ENCODE data around the gene FBXO41. TPM values are rescaled to one million over a fixed set of nuclear protein-coding genes. Genes with fewer than 3 reads are reported as not detected.

Gene FBXO41
- polyA plus RNA-seq, 1 of the 3 experiments (the other 2 are of a cell fraction) = 3.1 TPM

DNA sequence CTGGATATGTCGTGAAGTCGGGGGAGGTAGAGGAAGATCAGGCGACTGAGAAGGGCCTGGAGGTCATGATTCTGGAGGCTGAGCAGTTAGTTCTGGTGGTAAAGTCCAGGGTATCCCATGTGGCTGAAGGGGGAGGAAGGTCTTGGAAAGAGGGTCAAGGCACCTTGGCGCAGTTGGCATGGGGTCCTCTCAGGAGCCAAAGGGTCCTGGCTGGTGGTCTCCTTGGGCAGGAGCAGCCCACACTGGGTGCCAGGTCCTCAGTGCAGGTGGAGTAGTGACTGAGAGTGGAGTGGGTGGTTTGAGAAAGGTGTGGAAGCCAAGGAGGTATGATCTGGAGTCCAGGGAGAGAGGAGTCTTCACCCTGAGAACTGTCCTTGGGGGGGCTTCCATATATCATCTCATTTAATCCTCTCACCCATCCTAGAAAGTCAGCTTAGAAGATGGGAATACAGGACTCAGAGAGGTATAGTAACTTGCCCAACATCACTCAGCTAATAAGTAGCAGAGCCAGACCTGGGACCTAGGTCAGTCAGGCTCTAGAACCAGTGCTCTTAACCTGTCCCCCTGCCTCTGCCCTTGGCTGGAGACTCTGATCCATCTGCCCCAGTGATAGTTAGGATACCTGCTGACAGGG, 24.5 kb downstream of the FBXO41 start:
- Histone ChIP-seq H3K9ac (no peak overlapping the region), H3K9me3 (no peaks in the 10 kb centered on the region), H3K4me2 (no peak overlapping the region), H3K4me1 (ENCODE audit: control insufficient read depth in 1 of 2, insufficient read depth in 2 of 2, low read depth in 1 of 2, low read length in 1 of 2) (no peaks in the 10 kb centered on the region), H3F3A (replicated peaks; ENCODE audit: insufficient read depth) (no peaks in the 10 kb centered on the region), H3K27me3 (ENCODE audit: insufficient read depth) (no peaks in the 10 kb centered on the region), H2AFZ (ENCODE audit: low read depth) (no peak overlapping the region), H3K4me3 (ENCODE audit: low read depth in 2 of 2, low read length in 1 of 2) (no peak overlapping the region), H4K20me1 (ENCODE audit: insufficient read depth) (no peaks in the 10 kb centered on the region), H3K36me3 (replicated peaks in 1 of 2; ENCODE audit: control insufficient read depth in 1 of 2, insufficient read depth in 2 of 2, low read length in 1 of 2) (peaks cover 0 to 5% of the 10 kb centered on the region in 2 experiments), H3K79me2 (ENCODE audit: insufficient read depth) (no peaks in the 10 kb centered on the region), H3K27ac (ENCODE audit: low read depth in 2 of 2, low read length in 1 of 2) (no peak overlapping the region), H3K9me2 (no peaks in the 10 kb centered on the region)
- ChIA-PET CTCF (interaction anchor here (0.7 to 2.1 kb wide), 7 partner anchors 12 to 49 kb away, joined by 3 to 9 read pairs (median 4); partner anchors contain the start of gene PRADC1), POLR2A (no interaction called here)
- TF ChIP-seq GATA2 (CRISPR knock-in tag; IDR thresholded peaks at IDR 0.05) (no peak), JUND (IDR thresholded peaks at IDR 0.05) (no peak), MEF2A (IDR thresholded peaks at IDR 0.05; ENCODE audit: borderline replicate concordance, low read depth) (no peak), CHD2 (IDR thresholded peaks at IDR 0.05; ENCODE audit: low read length, partially characterized antibody) (no peak), GABPA (IDR thresholded peaks at IDR 0.05; ENCODE audit: low read depth) (no peak), MAX (IDR thresholded peaks at IDR 0.05; ENCODE audit: low read depth) (no peak), FOXJ3 (CRISPR knock-in tag; IDR thresholded peaks at IDR 0.05) (no peak), NRF1 (IDR thresholded peaks at IDR 0.05; ENCODE audit: low read depth, low read length) (no peak)
- TF ChIP-seq, protein P1, sequence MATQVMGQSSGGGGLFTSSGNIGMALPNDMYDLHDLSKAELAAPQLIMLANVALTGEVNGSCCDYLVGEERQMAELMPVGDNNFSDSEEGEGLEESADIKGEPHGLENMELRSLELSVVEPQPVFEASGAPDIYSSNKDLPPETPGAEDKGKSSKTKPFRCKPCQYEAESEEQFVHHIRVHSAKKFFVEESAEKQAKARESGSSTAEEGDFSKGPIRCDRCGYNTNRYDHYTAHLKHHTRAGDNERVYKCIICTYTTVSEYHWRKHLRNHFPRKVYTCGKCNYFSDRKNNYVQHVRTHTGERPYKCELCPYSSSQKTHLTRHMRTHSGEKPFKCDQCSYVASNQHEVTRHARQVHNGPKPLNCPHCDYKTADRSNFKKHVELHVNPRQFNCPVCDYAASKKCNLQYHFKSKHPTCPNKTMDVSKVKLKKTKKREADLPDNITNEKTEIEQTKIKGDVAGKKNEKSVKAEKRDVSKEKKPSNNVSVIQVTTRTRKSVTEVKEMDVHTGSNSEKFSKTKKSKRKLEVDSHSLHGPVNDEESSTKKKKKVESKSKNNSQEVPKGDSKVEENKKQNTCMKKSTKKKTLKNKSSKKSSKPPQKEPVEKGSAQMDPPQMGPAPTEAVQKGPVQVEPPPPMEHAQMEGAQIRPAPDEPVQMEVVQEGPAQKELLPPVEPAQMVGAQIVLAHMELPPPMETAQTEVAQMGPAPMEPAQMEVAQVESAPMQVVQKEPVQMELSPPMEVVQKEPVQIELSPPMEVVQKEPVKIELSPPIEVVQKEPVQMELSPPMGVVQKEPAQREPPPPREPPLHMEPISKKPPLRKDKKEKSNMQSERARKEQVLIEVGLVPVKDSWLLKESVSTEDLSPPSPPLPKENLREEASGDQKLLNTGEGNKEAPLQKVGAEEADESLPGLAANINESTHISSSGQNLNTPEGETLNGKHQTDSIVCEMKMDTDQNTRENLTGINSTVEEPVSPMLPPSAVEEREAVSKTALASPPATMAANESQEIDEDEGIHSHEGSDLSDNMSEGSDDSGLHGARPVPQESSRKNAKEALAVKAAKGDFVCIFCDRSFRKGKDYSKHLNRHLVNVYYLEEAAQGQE (IDR thresholded peaks at IDR 0.05; ENCODE audit: low read depth, low read length) = no peak
- TF ChIP-seq, protein P2, sequence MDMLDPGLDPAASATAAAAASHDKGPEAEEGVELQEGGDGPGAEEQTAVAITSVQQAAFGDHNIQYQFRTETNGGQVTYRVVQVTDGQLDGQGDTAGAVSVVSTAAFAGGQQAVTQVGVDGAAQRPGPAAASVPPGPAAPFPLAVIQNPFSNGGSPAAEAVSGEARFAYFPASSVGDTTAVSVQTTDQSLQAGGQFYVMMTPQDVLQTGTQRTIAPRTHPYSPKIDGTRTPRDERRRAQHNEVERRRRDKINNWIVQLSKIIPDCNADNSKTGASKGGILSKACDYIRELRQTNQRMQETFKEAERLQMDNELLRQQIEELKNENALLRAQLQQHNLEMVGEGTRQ (IDR thresholded peaks at IDR 0.05; ENCODE audit: borderline replicate concordance, low read depth, low read length) = no peak
- DNase-seq = no peak
- WGBS (ENCODE audit: low lambda C conversion rate) = 98% methylated on average over 4 of the region's 4 CpGs

DNA sequence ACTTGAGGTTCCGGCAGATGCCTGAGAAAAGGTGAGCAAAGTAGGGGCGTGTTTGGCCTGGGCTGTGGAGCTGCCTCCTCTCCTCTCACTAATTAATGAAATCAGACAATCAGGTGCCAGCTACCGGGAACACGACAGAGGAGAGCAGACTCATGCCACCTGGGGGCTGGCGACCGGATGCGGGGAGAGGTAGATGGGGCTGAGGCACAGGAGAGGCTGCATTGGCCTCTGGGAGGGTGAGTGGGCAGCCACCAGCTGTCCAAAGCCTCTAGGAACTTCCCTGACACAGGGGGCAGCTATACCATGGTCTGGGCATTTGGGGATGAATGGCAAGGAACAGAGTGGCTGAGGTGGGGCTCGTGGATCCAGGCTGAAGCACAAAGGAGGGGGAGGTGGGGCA, 25.0 kb downstream of the FBXO41 start:
- no peak overlapping the region for H3K4me2 ChIP-seq
- no peaks in the 10 kb centered on the region for H3K4me1 ChIP-seq (ENCODE audit: control insufficient read depth in 1 of 2, insufficient read depth in 2 of 2, low read depth in 1 of 2, low read length in 1 of 2)
- no peaks in the 10 kb centered on the region for H4K20me1 ChIP-seq (ENCODE audit: insufficient read depth)
- peaks cover 0 to 5% of the 10 kb centered on the region in 2 experiments for H3K36me3 ChIP-seq (replicated peaks in 1 of 2; ENCODE audit: control insufficient read depth in 1 of 2, insufficient read depth in 2 of 2, low read length in 1 of 2)
- no peaks in the 10 kb centered on the region for H3K79me2 ChIP-seq (ENCODE audit: insufficient read depth)
- H3K27me3 ChIP-seq (ENCODE audit: insufficient read depth) = no peaks in the 10 kb centered on the region
- 93% methylated on average over 8 of the region's 8 CpGs for WGBS (ENCODE audit: low lambda C conversion rate)
- no peak for DNase-seq
- no peak overlapping the region for H3K27ac ChIP-seq (ENCODE audit: low read depth in 2 of 2, low read length in 1 of 2)
- no peaks in the 10 kb centered on the region for H3K9me2 ChIP-seq
- POLR2A ChIA-PET = no interaction called here
- no peak overlapping the region for H3K4me3 ChIP-seq (ENCODE audit: low read depth in 2 of 2, low read length in 1 of 2)
- H3K9me3 ChIP-seq = no peaks in the 10 kb centered on the region
- CTCF ChIA-PET = interaction anchor here (0.6 to 2.1 kb wide), 7 partner anchors 12 to 156 kb away, joined by 3 to 9 read pairs (median 4); partner anchors contain the start of gene CCT7
- no peak overlapping the region for H3K9ac ChIP-seq
- H2AFZ ChIP-seq (ENCODE audit: low read depth) = no peak overlapping the region
- TF ChIP-seq FOXM1 (IDR thresholded peaks at IDR 0.05; ENCODE audit: low read depth) = no peak
- no peak for TF ChIP-seq MXI1 (IDR thresholded peaks at IDR 0.05; ENCODE audit: low read depth, low read length)
- TF ChIP-seq FOSL2 (IDR thresholded peaks at IDR 0.05; ENCODE audit: borderline replicate concordance, low read depth) = no peak
- TF ChIP-seq CTCF (IDR thresholded peaks at IDR 0.05) = no peak
- TF ChIP-seq RXRA (IDR thresholded peaks at IDR 0.05; ENCODE audit: borderline replicate concordance, low read depth) = no peak
- TF ChIP-seq POLR2AphosphoS5 (IDR thresholded peaks at IDR 0.05; ENCODE audit: low read depth, low read length) = no peak
- TF ChIP-seq, protein P3, sequence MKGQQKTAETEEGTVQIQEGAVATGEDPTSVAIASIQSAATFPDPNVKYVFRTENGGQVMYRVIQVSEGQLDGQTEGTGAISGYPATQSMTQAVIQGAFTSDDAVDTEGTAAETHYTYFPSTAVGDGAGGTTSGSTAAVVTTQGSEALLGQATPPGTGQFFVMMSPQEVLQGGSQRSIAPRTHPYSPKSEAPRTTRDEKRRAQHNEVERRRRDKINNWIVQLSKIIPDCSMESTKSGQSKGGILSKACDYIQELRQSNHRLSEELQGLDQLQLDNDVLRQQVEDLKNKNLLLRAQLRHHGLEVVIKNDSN (IDR thresholded peaks at IDR 0.05; ENCODE audit: borderline replicate concordance, low read depth) = no peak
- TF ChIP-seq ELF1 (IDR thresholded peaks at IDR 0.05) = no peak
- TF ChIP-seq TCF12 (IDR thresholded peaks at IDR 0.05) = no peak
- TF ChIP-seq YY1 (IDR thresholded peaks at IDR 0.05; ENCODE audit: low read depth) = no peak
- no peak for TF ChIP-seq TEAD4 (IDR thresholded peaks at IDR 0.05; ENCODE audit: borderline replicate concordance, insufficient read depth)
- no peaks in the 10 kb centered on the region for H3F3A ChIP-seq (replicated peaks; ENCODE audit: insufficient read depth)

Data from SK-N-SH (cell line).